Osteocyte (in vitro differentiated cells): ENCODE data around the gene DUS2. TPM values are rescaled to one million over a fixed set of nuclear protein-coding genes. Genes with fewer than 3 reads are reported as not detected.
A peak's percentile ranks its signal among the peaks of the same experiment; 100 is the strongest.
"Not testable (repeated sequence)": the region's sequence is repeated elsewhere in the genome, so short reads cannot be mapped to it uniquely, and the experiment has no call there.

Source experiments
- DNase-seq: peaks from one replicate; pipeline ENCODE4 v3.0.0; 2021; ENCODE audit warnings: mixed read lengths; ENCODE audit not compliant: unreplicated experiment; ENCODE audit errors: extremely low spot score
- H3K27ac Mint-ChIP-seq: one replicate; pipeline ENCODE4 v1.8.0; 2021; ENCODE audit warnings: mild to moderate bottlenecking, mixed read lengths; ENCODE audit not compliant: unreplicated experiment
- H3K27me3 Mint-ChIP-seq: one replicate; pipeline ENCODE4 v1.8.0; 2021; ENCODE audit warnings: mixed read lengths; ENCODE audit not compliant: unreplicated experiment
- H3K36me3 Mint-ChIP-seq: one replicate; pipeline ENCODE4 v1.8.0; 2021; ENCODE audit warnings: mixed read lengths; ENCODE audit not compliant: unreplicated experiment
- H3K4me1 Mint-ChIP-seq: one replicate; pipeline ENCODE4 v1.8.0; 2021; ENCODE audit warnings: mixed read lengths; ENCODE audit not compliant: unreplicated experiment
- H3K4me3 Mint-ChIP-seq: one replicate; pipeline ENCODE4 v1.8.0; 2021; ENCODE audit warnings: mild to moderate bottlenecking, moderate library complexity, mixed read lengths; ENCODE audit not compliant: unreplicated experiment
- H3K9me3 Mint-ChIP-seq: one replicate; pipeline ENCODE4 v1.8.0; 2021; ENCODE audit warnings: mixed read lengths; ENCODE audit not compliant: unreplicated experiment
- total RNA-seq: library from RNA; stranded (reverse); gene quantifications from 2 replicates; pipeline ENCODE4 v1.2.1, GENCODE V29; 2021
- TF ChIP-seq, protein P1 (sequence below): fragments of 200-600 bp; sonication (generic); IDR thresholded peaks from 2 replicates; pipeline ENCODE4 v1.5.0; 2021; ENCODE audit warnings: antibody characterized with exemption, mild to moderate bottlenecking, moderate library complexity

Gene DUS2
- total RNA-seq, 1 donor from 2014 or later = 17.2 TPM

DNA sequence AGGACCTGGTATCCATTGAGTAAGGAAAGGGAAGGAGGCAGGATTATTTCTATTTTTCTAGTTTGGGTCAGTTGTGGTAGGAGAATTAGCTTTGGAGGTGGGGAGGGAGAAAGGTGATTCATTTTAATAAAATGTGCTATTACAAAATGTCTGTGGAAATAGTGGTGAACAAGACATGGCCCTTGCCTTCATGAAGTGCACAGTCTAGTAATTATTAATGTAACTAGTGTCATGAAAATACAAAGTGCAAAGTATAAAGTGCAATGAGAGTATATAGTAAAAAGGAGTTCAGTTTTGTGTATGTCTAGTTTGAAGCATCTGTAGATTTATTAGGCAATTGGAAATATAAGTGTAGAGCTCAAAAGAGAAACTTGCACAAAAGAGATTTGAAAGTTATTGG lies 74.0 kb downstream of the DUS2 start:
- H3K27ac Mint-ChIP-seq = peak overlapping the region; percentile 2
- TF ChIP-seq, protein P1, sequence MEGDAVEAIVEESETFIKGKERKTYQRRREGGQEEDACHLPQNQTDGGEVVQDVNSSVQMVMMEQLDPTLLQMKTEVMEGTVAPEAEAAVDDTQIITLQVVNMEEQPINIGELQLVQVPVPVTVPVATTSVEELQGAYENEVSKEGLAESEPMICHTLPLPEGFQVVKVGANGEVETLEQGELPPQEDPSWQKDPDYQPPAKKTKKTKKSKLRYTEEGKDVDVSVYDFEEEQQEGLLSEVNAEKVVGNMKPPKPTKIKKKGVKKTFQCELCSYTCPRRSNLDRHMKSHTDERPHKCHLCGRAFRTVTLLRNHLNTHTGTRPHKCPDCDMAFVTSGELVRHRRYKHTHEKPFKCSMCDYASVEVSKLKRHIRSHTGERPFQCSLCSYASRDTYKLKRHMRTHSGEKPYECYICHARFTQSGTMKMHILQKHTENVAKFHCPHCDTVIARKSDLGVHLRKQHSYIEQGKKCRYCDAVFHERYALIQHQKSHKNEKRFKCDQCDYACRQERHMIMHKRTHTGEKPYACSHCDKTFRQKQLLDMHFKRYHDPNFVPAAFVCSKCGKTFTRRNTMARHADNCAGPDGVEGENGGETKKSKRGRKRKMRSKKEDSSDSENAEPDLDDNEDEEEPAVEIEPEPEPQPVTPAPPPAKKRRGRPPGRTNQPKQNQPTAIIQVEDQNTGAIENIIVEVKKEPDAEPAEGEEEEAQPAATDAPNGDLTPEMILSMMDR = no peak
- DNase-seq = no peak
- H3K4me3 Mint-ChIP-seq = no peak overlapping the region
- H3K9me3 Mint-ChIP-seq = no peaks in the 10 kb centered on the region
- no peaks in the 10 kb centered on the region for H3K36me3 Mint-ChIP-seq
- H3K27me3 Mint-ChIP-seq = no peaks in the 10 kb centered on the region
- peaks cover 19% of the 10 kb centered on the region for H3K4me1 Mint-ChIP-seq

DNA sequence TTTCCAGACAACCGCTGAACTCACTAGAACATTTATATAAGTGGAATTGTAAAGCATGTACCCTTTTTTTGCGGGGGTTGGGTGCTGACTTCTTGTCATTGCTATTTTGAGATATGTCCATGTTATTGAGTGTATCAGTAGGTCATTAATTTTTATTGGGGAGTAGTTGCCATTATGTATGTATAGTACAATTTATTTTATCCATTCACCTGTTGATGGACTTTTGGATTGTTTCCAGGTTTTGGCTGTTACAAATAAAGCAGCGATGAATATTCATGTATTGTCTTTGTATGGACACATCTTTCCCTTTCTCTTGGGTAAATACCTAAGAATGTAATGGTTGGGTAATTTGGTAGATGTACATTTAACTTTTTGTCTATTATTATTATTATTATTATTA lies 74.8 kb downstream of the DUS2 start:
- DNase-seq = no peak
- TF ChIP-seq, protein P1 = no peak
- H3K27ac Mint-ChIP-seq = no peak overlapping the region
- no peak overlapping the region for H3K4me3 Mint-ChIP-seq
- no peaks in the 10 kb centered on the region for H3K9me3 Mint-ChIP-seq
- H3K36me3 Mint-ChIP-seq = no peaks in the 10 kb centered on the region
- H3K4me1 Mint-ChIP-seq = peaks cover 18% of the 10 kb centered on the region
- H3K27me3 Mint-ChIP-seq = no peaks in the 10 kb centered on the region

DNA sequence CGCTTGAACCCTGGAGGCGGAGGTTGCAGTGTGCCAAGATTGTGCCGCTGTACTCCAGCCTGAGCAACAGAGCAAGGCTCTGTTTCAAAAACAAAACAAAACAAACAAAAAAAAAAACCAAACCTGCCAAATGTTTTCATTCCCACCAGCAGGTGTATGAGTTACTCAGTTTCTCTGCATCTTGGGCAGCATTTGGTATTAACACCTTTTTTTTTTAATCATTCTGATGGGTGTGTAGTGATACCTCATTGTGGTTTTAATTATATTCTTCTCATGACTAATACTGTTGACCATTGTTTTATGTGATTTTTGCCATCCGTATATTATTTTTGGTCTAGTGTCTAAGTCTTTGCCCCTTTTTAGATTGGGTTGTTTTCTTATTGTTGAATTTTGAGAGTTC lies 77.4 kb downstream of the DUS2 start:
- Mint-ChIP-seq H3K27ac (no peak overlapping the region), H3K27me3 (no peaks in the 10 kb centered on the region), H3K9me3 (peaks cover 2% of the 10 kb centered on the region), H3K36me3 (peaks cover 3% of the 10 kb centered on the region), H3K4me1 (peaks cover 4% of the 10 kb centered on the region), H3K4me3 (no peak overlapping the region)
- TF ChIP-seq, protein P1 = no peak
- DNase-seq = no peak

DNA sequence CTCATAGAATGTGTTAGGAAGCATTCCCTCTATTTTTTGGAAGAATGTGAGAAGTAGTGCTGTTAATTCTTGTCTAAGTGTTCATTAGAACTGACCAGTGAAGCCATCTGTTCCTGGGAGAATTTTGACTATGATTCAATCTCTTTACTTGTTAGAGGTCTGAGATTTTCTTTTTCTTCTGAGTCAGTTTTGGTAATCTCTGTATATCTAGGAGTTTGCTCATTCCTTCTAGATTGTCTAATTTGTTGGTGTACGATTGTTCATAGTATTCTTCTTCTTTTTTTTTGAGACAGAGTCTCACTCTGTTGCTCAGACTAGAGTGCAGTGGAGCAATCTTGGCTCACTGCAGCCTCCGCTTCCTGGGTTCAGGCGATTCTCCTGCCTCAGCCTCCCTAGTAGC lies 82.5 kb downstream of the DUS2 start:
- peaks cover 28% of the 10 kb centered on the region for H3K9me3 Mint-ChIP-seq
- H3K36me3 Mint-ChIP-seq = peaks cover 19% of the 10 kb centered on the region
- no peak for DNase-seq
- H3K4me3 Mint-ChIP-seq = no peak overlapping the region
- TF ChIP-seq, protein P1 = no peak
- no peaks in the 10 kb centered on the region for H3K27me3 Mint-ChIP-seq
- peaks cover 2% of the 10 kb centered on the region for H3K4me1 Mint-ChIP-seq
- H3K27ac Mint-ChIP-seq = no peak overlapping the region

DNA sequence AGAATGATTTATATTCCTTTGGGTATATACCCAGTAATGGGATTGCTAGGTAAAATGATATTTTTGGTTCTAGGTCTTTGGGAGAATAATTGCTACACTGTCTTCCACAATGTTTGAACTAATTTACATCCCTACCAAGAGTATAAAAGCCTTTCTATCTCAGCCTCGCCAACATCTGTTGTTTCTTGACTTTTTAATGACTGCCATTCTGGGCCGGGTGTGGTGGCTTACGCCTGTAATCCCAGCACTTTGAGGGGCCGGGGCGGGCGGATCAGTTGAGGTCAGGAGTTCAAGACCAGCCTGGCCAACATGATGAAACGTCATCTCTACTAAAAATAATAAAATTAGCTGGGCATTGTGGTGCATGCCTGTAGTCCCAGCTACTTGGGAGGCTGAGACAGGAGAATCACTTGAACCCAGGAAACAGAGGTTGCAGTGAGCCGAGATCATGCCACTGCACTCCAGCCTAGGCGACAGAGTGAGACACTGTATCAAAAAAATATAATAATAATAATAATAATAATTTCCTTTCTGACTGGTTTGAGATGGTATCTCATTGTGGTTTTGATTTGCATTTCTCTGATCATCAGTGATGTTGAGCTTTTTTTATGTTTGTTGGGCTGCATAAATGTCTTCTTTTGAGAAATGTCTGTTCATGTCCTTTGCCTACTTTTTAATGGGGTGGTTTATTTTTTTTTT lies 84.3 kb downstream of the DUS2 start:
- peaks cover 42% of the 10 kb centered on the region for H3K9me3 Mint-ChIP-seq

DNA sequence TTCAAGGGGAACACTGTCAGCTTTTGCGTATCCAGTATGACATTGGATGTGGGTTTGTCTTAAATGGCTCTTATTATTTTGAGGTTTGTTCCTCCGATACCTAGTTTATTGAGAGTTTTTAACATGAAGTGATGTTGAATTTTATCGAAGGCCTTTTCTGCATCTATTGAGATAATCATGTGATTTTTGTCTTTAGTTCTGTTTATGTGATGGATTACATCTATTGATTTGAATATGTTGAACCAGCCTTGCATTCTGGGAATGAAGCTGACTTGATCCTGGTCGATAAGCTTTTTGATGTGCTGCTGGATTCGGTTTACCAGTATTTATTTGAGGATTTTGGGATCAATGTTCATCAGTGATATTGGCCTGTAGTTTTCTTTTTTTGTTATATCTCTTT lies 86.1 kb downstream of the DUS2 start:
- not testable (repeated sequence) for H3K27me3 Mint-ChIP-seq, H3K27ac Mint-ChIP-seq, H3K4me1 Mint-ChIP-seq, DNase-seq, H3K4me3 Mint-ChIP-seq
- H3K36me3 Mint-ChIP-seq = peaks cover 21% of the 10 kb centered on the region
- H3K9me3 Mint-ChIP-seq = peaks cover 42% of the 10 kb centered on the region

More for the DNA sequence above, 84.3 kb downstream of the DUS2 start:
- not testable (repeated sequence) for H3K27ac Mint-ChIP-seq, H3K4me1 Mint-ChIP-seq, H3K4me3 Mint-ChIP-seq, H3K27me3 Mint-ChIP-seq, DNase-seq
- peaks cover 21% of the 10 kb centered on the region for H3K36me3 Mint-ChIP-seq

DNA sequence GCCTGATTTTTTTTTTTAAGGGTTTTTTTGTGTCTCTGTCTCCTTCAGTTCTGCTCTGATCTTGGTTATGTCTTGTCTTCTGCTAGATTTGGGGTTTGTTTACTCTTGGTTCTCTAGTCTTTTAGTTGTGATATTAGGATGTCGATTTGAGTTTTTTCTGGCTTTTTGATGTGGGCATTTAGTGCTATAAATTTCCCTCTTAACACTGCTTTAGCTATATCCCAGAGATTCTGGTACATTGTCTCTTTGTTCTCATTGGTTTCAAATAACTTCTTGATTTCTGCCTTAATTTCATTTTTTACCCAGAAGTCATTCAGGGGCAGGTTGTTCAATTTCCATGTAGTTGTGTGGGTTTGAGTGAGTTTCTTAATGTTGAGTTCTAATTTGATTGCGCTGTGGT lies 87.5 kb downstream of the DUS2 start:
- H3K4me1 Mint-ChIP-seq, DNase-seq, H3K4me3 Mint-ChIP-seq, H3K27me3 Mint-ChIP-seq, H3K27ac Mint-ChIP-seq: not testable (repeated sequence)
- Mint-ChIP-seq H3K36me3 (peaks cover 16% of the 10 kb centered on the region), H3K9me3 (peaks cover 38% of the 10 kb centered on the region)
